K562 (cell line): Measurements from ENCODE around the gene ESPL1. TPM values are rescaled to one million over a fixed set of nuclear protein-coding genes. Genes with fewer than 3 reads are reported as not detected.
A peak's percentile ranks its signal among the peaks of the same experiment; 100 is the strongest.

Experiments
- ATAC-seq: fragments of 200-7000 bp; cut with Tn5 transposase; 3 replicates; pipeline ENCODE4 v1.9.1; 2020; ENCODE audit warnings: moderate library complexity
- BruUV-seq: library from RNA; stranded (reverse); fragments of 400-500 nt; replicated peaks from 2 replicates; lab custom pipeline; 2021; lab: Mats Ljungman, UMichigan
- CTCF ChIA-PET: fragments of 300-600 bp; formaldehyde crosslinking; extraction: SDS; loops from one replicate; lab custom pipeline; 2021; ENCODE audit warnings: low intra/inter-chr PET ratio; lab: Yijun Ruan, JAX
- POLR2A ChIA-PET: fragments of 300-600, 350-650 bp; sonication (Branson Sonifier 250); formaldehyde crosslinking; extraction: SDS; loops from one replicate; lab custom pipeline; 2021; ENCODE audit warnings: antibody characterized with exemption, inconsistent platforms; lab: Yijun Ruan, JAX
- DNase-seq, 4 experiments: peaks; one replicate each; pipeline versions ENCODE4 v3.0.0 to v3.0.0-alpha.2; 2011 to 2018; ENCODE audit warnings: low spot score in 3 of 4, mixed read lengths in 3 of 4; ENCODE audit errors: extremely low read depth in 1 of 4
- FAIRE-seq: peaks from 2 replicates; lab custom pipeline; 2011; peaks lifted over from hg19 to GRCh38; lab: Jason Lieb, UNC
- H2AFZ ChIP-seq: 2 replicates; pipeline ENCODE4 v1.6.0; 2011; ENCODE audit warnings: low read depth, low read length, control low read depth, inconsistent platforms
- H3K27ac ChIP-seq: fragments of 200-600 bp; 3 replicates; pipeline ENCODE4 v1.8.0; 2011; ENCODE audit warnings: low read depth, mild to moderate bottlenecking, control low read depth, inconsistent platforms, low read length, moderate library complexity, mixed read lengths; ENCODE audit errors: extremely low read depth
- H3K27me3 ChIP-seq, 2 experiments: fragments of 300-600 bp in 1 of 2; 2 replicates in 1 of 2; 3 replicates in 1 of 2; pipeline versions ENCODE4 v1.6.0 to v1.8.0; 2011; ENCODE audit warnings: inconsistent platforms in 2 of 2, low read length in 2 of 2, mild to moderate bottlenecking in 1 of 2, mixed read lengths in 1 of 2, moderate library complexity in 1 of 2; ENCODE audit not compliant: control insufficient read depth in 2 of 2, insufficient read depth in 2 of 2
- H3K36me3 ChIP-seq: fragments of 300-600 bp; 3 replicates; pipeline ENCODE4 v1.8.0; 2011; ENCODE audit warnings: mild to moderate bottlenecking, low read length, inconsistent platforms; ENCODE audit not compliant: control insufficient read depth, insufficient read depth
- H3K4me1 ChIP-seq, 2 experiments: fragments of 200-600 bp in 1 of 2; replicated peaks in 1 of 2; 2 replicates in 1 of 2; 3 replicates in 1 of 2; pipeline versions ENCODE4 v1.5.1 to v1.8.0; 2011; ENCODE audit warnings: inconsistent platforms in 2 of 2, low read length in 2 of 2, mild to moderate bottlenecking in 1 of 2, mixed read lengths in 1 of 2, moderate library complexity in 1 of 2; ENCODE audit not compliant: control insufficient read depth in 2 of 2, insufficient read depth in 2 of 2
- H3K4me2 ChIP-seq: 2 replicates; pipeline ENCODE4 v1.6.1; 2011; ENCODE audit warnings: low read length, control low read depth, inconsistent platforms, mixed read lengths; ENCODE audit not compliant: insufficient read depth
- H3K4me3 ChIP-seq: fragments of 200-600 bp; sonication (generic), shearing (Covaris generic); 2 replicates; pipeline ENCODE4 v1.5.1; 2016; ENCODE audit warnings: control low read depth, inconsistent platforms
- H3K79me2 ChIP-seq: fragments of 200-600 bp; 3 replicates; pipeline ENCODE4 v1.8.0; 2011; ENCODE audit warnings: low read length, inconsistent platforms; ENCODE audit not compliant: control insufficient read depth, insufficient read depth
- H3K9ac ChIP-seq, 2 experiments: 2 replicates each; pipeline versions ENCODE4 v1.6.0 to v1.6.1; 2011; ENCODE audit warnings: low read depth in 2 of 2, low read length in 2 of 2, control low read depth in 1 of 2, inconsistent platforms in 1 of 2, mild to moderate bottlenecking in 1 of 2, mixed read lengths in 1 of 2; ENCODE audit not compliant: insufficient read depth in 1 of 2
- H3K9me1 ChIP-seq: one replicate; pipeline ENCODE4 v1.6.0; 2011; ENCODE audit warnings: inconsistent platforms, mild to moderate bottlenecking, low read length, moderate library complexity; ENCODE audit not compliant: control insufficient read depth, insufficient read depth
- H3K9me3 ChIP-seq: replicated peaks from 2 replicates; pipeline ENCODE4 v1.5.1; 2011; ENCODE audit warnings: low read depth, low read length, inconsistent platforms; ENCODE audit not compliant: control insufficient read depth, insufficient read depth
- H4K20me1 ChIP-seq: replicated peaks from 2 replicates; pipeline ENCODE4 v1.6.1; 2011; ENCODE audit warnings: low read length, inconsistent platforms, mixed read lengths; ENCODE audit not compliant: control insufficient read depth, insufficient read depth
- AFF1 ChIP-seq, 2 experiments: fragments of 450-650 bp; IDR thresholded peaks; 2 replicates each; pipeline ENCODE4 v1.6.1; 2018; ENCODE audit warnings: mild to moderate bottlenecking in 2 of 2, low read depth in 1 of 2; ENCODE audit not compliant: partially characterized antibody in 2 of 2
- CBX3 ChIP-seq, 2 experiments: IDR thresholded peaks; 1 replicate in 1 of 2; 2 replicates in 1 of 2; pipeline ENCODE4 v1.6.1; 2012; ENCODE audit warnings: inconsistent platforms in 2 of 2, low read length in 2 of 2, borderline replicate concordance in 1 of 2, control low read depth in 1 of 2
- DMBX1 ChIP-seq: fragments of 250-450 bp; sonication (Bioruptor Pico); IDR thresholded peaks from 2 replicates; pipeline ENCODE4 v1.8.0; 2022; ENCODE audit warnings: inconsistent platforms, mild to moderate bottlenecking, moderate library complexity, borderline replicate concordance
- HNRNPLL ChIP-seq: fragments of 200-400 bp; formaldehyde crosslinking; IDR thresholded peaks from 2 replicates; pipeline ENCODE4 v1.6.1; 2017; ENCODE audit warnings: low read length, low read depth, mild to moderate bottlenecking; ENCODE audit not compliant: poor library complexity, severe bottlenecking
- KDM1A ChIP-seq, 2 experiments: fragments of 450-650 bp; IDR thresholded peaks; 2 replicates each; pipeline ENCODE4 v1.6.1; 2016; ENCODE audit warnings: mild to moderate bottlenecking in 2 of 2
- KDM2B ChIP-seq: fragments of 250-450 bp; sonication (Bioruptor Pico); IDR thresholded peaks from 2 replicates; pipeline ENCODE4 v1.8.0; 2021; ENCODE audit warnings: mild to moderate bottlenecking, moderate library complexity
- MTA3 ChIP-seq: fragments of 450-650 bp; formaldehyde crosslinking; IDR thresholded peaks from 2 replicates; pipeline ENCODE4 v1.6.1; 2017; ENCODE audit warnings: mild to moderate bottlenecking, borderline replicate concordance
- NFYB ChIP-seq: IDR thresholded peaks from 2 replicates; pipeline ENCODE4 v1.6.1; 2011; ENCODE audit warnings: mild to moderate bottlenecking, moderate library complexity; ENCODE audit not compliant: insufficient read length; ENCODE audit errors: extremely low read depth
- RBFOX2 ChIP-seq: fragments of 200-400 bp; formaldehyde crosslinking; IDR thresholded peaks from 2 replicates; pipeline ENCODE4 v1.6.1; 2017; ENCODE audit warnings: low read depth, mild to moderate bottlenecking, low read length, moderate library complexity
- UBTF ChIP-seq, 2 experiments: IDR thresholded peaks; 2 replicates each; pipeline ENCODE4 v1.6.1; 2012; ENCODE audit warnings: improper control_type of control experiment in 2 of 2, low read depth in 2 of 2, low read length in 2 of 2, borderline replicate concordance in 1 of 2
- WGBS: fragments of 100-300 bp; shearing (Covaris generic); methylation state at CpG from one replicate; pipeline ENCODE4 v1.1.6; 2016; ENCODE audit warnings: low coverage, mixed read lengths; ENCODE audit not compliant: insufficient coverage; ENCODE audit errors: missing lambda C conversion rate; 5-methylcytosine and 5-hydroxymethylcytosine counted together
- in situ Hi-C: fragments of 300-500 bp; cut with MboI; formaldehyde crosslinking; loops from 4 replicates; pipeline ENCODE4 v1.15.0; 2018; ENCODE audit warnings: inconsistent platforms, mixed read lengths
- intact Hi-C: fragments of 100-400 bp; cut with micrococcal nuclease; formaldehyde crosslinking; loops from 2 replicates; pipeline ENCODE4 v1.14.2; 2022
- polyA plus RNA-seq, 8 experiments: library from polyadenylated mRNA; depleted of rRNA in 4 of 8; stranded (reverse) in 5 of 8; unstranded in 3 of 8; fragments of >200 nt; fragmentation: Nextera tagmentation in 2 of 8; fragmentation: Illumina TruSeq in 1 of 8; extraction: Ambion mirVana in 2 of 8; extraction: Trizol in 1 of 8; gene quantifications; 2 replicates each; pipeline versions ENCODE4 v1.2.1 to v1.2.3, GENCODE V29; 2011 to 2014; ENCODE audit warnings: inconsistent platforms in 1 of 8, missing spikeins in 1 of 8
- total RNA-seq, 7 experiments: library from RNA; depleted of rRNA in 6 of 7; stranded (reverse); fragments of >200 nt in 6 of 7; fragmentation: Illumina TruSeq in 2 of 7; extraction: Trizol in 2 of 7; gene quantifications; 2 replicates each; pipeline versions ENCODE4 v1.2.1 to v1.2.3, GENCODE V29; 2011 to 2021; ENCODE audit warnings: low replicate concordance in 1 of 7

ESPL1 gene
- total and polyA plus RNA-seq, 9 of the 15 experiments (the other 6 are each of a cell fraction or from before 2014, with no cell fraction given), result 1.2 to 55.0 (median 18.7) TPM

GRCh38 chr12:53219956-53220693 lies 48.0 kb upstream of the ESPL1 start:
- POLR2A ChIA-PET, result interaction anchor here (0.7 to 2.2 kb wide), 11 partner anchors 8 to 274 kb away, joined by 3 to 6 read pairs (median 4); partner anchors contain the start of genes CSAD, ESPL1 and ZNF740
- H3K4me2 ChIP-seq, result peak overlapping the region; percentile 95
- H3K79me2 ChIP-seq, result peaks cover 24% of the 10 kb centered on the region
- peak overlapping the region; percentile 64 for H3K4me3 ChIP-seq
- no peaks in the 10 kb centered on the region for H3K9me1 ChIP-seq
- ATAC-seq (peak; percentile 26), FAIRE-seq (peak; percentile 11), DNase-seq (peak; percentile 81 to 87 (median 82))
- intact Hi-C loops, result loop anchor here (2.0 kb wide), 2 partner anchors 39 to 49 kb away; partner anchors contain the start of genes CSAD, ESPL1 and ZNF740
- H3K9me3 ChIP-seq, result no peaks in the 10 kb centered on the region
- peaks cover 3% of the 10 kb centered on the region; the same call in 1 of the 3 replicates for H3K36me3 ChIP-seq
- peak overlapping the region; percentile 87 for H2AFZ ChIP-seq
- no peaks in the 10 kb centered on the region for H4K20me1 ChIP-seq
- CTCF ChIA-PET, result no interaction called here
- peak overlapping the region; percentile 61 to 93 for H3K9ac ChIP-seq
- H3K27ac ChIP-seq, result peak overlapping the region; percentile 57
- BruUV-seq, result no TSS peak
- no peaks in the 10 kb centered on the region for H3K27me3 ChIP-seq
- in situ Hi-C loops, result no loop called here
- WGBS, result under 1% methylated on average over 38 of the region's 53 CpGs
- peaks cover 50 to 76% of the 10 kb centered on the region in 2 experiments for H3K4me1 ChIP-seq
- TF ChIP-seq AFF1 (IDR thresholded peaks at IDR 0.05; ENCODE audit: low read depth in 1 of 2, partially characterized antibody in 2 of 2), result peak in 1 of 2 experiments; percentile 73
- peak; percentile 45; the same call in 1 of the 2 replicates for TF ChIP-seq KDM2B (CRISPR knock-in tag)
- peak; percentile 3 for TF ChIP-seq HNRNPLL
- TF ChIP-seq CBX3 (IDR thresholded peaks at IDR 0.05; ENCODE audit: borderline replicate concordance in 1 of 2, low read length in 2 of 2), result 0 out of 3 replicates have a peak, but pooled peaks of 1 of the 2 experiments have one; percentile 9
- peak in 1 of 2 experiments; percentile 96; a peak in 2 of 4 replicates for TF ChIP-seq KDM1A (IDR thresholded peaks at IDR 0.05)
- peak in 1 of 2 experiments; percentile 46; a peak in 2 of 4 replicates for TF ChIP-seq UBTF (IDR thresholded peaks at IDR 0.05; ENCODE audit: borderline replicate concordance in 1 of 2, low read depth in 2 of 2, low read length in 2 of 2)
- no peak for TF ChIP-seq NFYB
- peak; percentile 29; the same call in 1 of the 2 replicates for TF ChIP-seq RBFOX2
- 0 out of 2 replicates have a peak, but pooled peaks have one; percentile 15 for TF ChIP-seq MTA3
- TF ChIP-seq DMBX1, result no peak
